Measurements from ENCODE around the gene KLRK1. TPM values are rescaled to one million over a fixed set of nuclear protein-coding genes. Genes with fewer than 3 reads are reported as not detected.
"Not testable (repeated sequence)": the region's sequence is repeated elsewhere in the genome, so short reads cannot be mapped to it uniquely, and the experiment has no call there.

Gene KLRK1
- total RNA-seq: 1.2 TPM
- long read RNA-seq: 0 reads

DNA sequence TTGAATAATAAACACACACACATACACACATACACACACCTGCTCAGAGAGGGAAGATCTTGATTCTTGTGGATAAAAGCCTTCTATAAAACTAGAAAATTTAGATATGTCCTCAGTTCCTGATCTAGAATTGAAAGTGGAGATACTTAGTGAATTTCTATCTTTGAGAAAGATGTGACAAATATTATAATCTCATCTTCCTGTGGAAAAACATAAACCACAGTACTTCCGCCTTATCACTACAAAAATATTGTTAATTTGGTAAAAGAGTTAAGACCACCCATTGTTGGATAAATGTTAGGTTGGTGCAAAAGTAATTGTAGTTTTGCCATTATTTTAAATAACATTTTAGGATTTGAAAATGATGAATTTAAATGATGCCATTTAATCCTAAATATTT lies at the start of gene KLRK1:
Gene KLRK1 (minus strand): TSS at position 138 of the 400 bp plus-strand sequence. CDS start 1,231 bp downstream, outside the sequence.
- intact Hi-C loops (cut with DNase I): no loop called here
- DNase-seq (ENCODE audit: missing footprints) (no peak), ATAC-seq (no peak)

DNA sequence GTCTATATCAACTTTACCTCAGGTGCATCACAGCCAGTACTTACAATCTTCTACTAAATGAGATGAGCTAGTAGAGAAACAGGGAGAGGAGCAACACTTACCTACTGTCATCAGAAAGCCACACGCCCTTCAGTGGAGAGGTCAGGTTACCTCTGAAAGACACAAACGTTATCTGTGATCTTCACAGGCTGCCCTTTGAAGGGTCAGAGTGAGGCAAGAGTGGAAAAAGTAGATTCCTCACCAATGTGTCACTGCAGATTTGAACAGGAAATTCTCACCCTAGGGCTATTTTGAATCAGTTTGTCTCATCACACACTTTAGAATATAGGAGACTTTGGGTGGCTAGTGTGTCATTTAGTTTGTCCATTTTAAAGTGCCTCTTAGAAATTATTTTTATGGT lies 47.8 kb upstream of the KLRK1 start:
- DNase-seq (ENCODE audit: missing footprints); ATAC-seq; intact Hi-C loops (cut with DNase I): not testable (repeated sequence)

DNA sequence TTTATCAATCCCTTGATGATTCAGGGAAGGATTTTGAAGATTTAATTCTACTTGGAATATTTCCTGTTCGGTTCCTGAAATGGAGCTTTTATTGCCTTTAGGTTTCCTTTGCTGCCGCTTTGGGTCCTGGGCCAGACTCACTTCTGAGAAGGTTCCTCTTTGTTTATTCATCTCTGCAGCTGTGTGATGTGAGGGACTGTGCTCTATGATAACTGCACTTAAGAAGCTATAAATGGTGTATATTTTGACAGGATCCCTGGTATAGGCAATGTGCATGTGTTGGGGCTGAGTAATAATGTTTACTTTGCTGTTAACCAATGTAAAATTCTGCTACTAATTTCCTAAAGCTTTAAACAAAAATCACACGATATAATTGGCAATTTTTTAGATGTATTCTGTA lies 46.0 kb upstream of the KLRK1 start, which contains the start of gene KLRC2:
Gene KLRC2 (minus strand): TSS at position 195 of the 400 bp plus-strand sequence. CDS start 24 bp downstream, at position 171.
- DNase-seq (ENCODE audit: missing footprints); ATAC-seq; intact Hi-C loops (cut with DNase I): not testable (repeated sequence)

GRCh38 chr12:10430623-10431022 lies 40.8 kb upstream of the KLRK1 start:
- ATAC-seq; intact Hi-C loops (cut with DNase I); DNase-seq (ENCODE audit: missing footprints): not testable (repeated sequence)

- ATAC-seq; intact Hi-C loops (cut with DNase I); DNase-seq (ENCODE audit: missing footprints): not testable (repeated sequence)
Observed at GRCh38 chr12:10425938-10426337, 36.1 kb upstream of the KLRK1 start.

DNA sequence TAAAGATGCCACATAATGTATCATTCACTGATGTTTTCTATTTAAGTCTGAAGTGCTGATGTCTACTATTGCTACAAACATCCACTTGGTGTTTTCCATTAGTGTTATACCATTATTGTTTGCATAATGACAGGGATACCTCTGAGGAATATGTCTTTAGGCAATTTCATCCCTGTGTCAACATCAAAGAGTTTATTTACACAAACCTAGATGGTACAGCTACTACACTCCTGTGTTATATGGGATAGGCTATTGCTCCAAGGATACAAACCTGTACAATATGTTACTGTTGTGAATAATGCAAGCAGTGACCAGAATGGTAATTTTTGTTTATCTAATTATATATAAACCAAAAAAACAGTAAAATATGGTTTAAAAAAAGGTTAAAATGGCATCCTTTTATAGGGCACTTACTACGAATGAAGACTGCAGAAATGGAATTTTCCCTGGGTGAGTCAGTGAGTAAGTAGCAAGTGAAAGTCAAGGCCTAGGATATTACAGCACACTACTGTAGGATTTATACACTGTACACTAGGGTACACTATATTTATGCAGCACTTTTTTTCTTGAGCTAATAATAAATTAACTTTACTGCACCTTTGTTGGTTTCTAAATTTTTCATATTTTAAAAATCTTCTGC lies 34.5 kb upstream of the KLRK1 start:
- intact Hi-C loops (cut with DNase I); ATAC-seq; DNase-seq (ENCODE audit: missing footprints): not testable (repeated sequence)

GRCh38 chr12:10422159-10422558 lies 32.3 kb upstream of the KLRK1 start:
- intact Hi-C loops (cut with DNase I); DNase-seq (ENCODE audit: missing footprints); ATAC-seq: not testable (repeated sequence)

GRCh38 chr12:10420334-10420733 lies 30.5 kb upstream of the KLRK1 start, which contains the start of gene KLRC3:
Gene KLRC3, minus strand, starts transcription at chr12:10420595. Its CDS starts 45 bp downstream, at chr12:10420550.
- intact Hi-C loops (cut with DNase I): not testable (repeated sequence)

GRCh38 chr12:10409392-10409791 lies 19.6 kb upstream of the KLRK1 start, which contains the start of gene KLRC4:
Gene KLRC4, minus strand, starts transcription at chr12:10409757. Its CDS starts 182 bp downstream, at chr12:10409575.
- no peak for DNase-seq (ENCODE audit: missing footprints)
- intact Hi-C loops (cut with DNase I): no loop called here
- ATAC-seq: no peak

More at GRCh38 chr12:10420334-10420733, 30.5 kb upstream of the KLRK1 start, which contains the start of gene KLRC3:
- DNase-seq (ENCODE audit: missing footprints); ATAC-seq: not testable (repeated sequence)

GRCh38 chr12:10408842-10409241 lies 19.0 kb upstream of the KLRK1 start:
- intact Hi-C loops (cut with DNase I): no loop called here
- DNase-seq (ENCODE audit: missing footprints) (no peak), ATAC-seq (no peak)

GRCh38 chr12:10406725-10407124 lies 16.9 kb upstream of the KLRK1 start:
- peak; percentile 28 for ATAC-seq
- intact Hi-C loops (cut with DNase I): no loop called here
- DNase-seq (ENCODE audit: missing footprints): no peak

GRCh38 chr12:10405294-10405693 lies 15.5 kb upstream of the KLRK1 start:
- DNase-seq (ENCODE audit: missing footprints): no peak
- intact Hi-C loops (cut with DNase I): no loop called here
- no peak for ATAC-seq

- no peak for ATAC-seq
- no peak for DNase-seq (ENCODE audit: missing footprints)
- intact Hi-C loops (cut with DNase I): no loop called here
Observed at GRCh38 chr12:10404798-10405197, 15.0 kb upstream of the KLRK1 start.

DNA sequence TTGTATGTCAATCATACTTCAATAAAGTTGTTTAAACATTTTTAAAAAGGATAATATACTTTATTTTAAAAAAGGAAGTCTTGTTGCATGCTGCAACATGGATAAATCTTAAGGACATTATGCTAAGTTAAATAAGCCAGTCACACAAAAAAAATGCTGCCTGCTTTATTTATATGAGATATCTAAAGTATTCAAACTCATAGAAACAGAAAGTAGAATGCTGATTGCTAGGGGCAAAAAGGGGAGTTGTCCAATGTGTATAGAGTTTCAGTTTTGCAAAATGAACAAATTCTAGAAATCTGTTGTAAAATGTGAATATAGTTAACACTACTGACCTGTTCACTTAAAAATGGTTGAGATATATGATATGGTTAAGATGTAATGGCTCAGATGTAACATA lies 11.0 kb upstream of the KLRK1 start:
- no peak for DNase-seq (ENCODE audit: missing footprints)
- intact Hi-C loops (cut with DNase I): no loop called here

GRCh38 chr12:10398168-10398567 lies 8.3 kb upstream of the KLRK1 start:
- no peak for DNase-seq (ENCODE audit: missing footprints)
- ATAC-seq: no peak
- intact Hi-C loops (cut with DNase I): no loop called here

More for the DNA sequence above, 11.0 kb upstream of the KLRK1 start:
- no peak for ATAC-seq

GRCh38 chr12:10397296-10397695 lies 7.5 kb upstream of the KLRK1 start:
- intact Hi-C loops (cut with DNase I): no loop called here
- DNase-seq (ENCODE audit: missing footprints) (no peak), ATAC-seq (no peak)

DNA sequence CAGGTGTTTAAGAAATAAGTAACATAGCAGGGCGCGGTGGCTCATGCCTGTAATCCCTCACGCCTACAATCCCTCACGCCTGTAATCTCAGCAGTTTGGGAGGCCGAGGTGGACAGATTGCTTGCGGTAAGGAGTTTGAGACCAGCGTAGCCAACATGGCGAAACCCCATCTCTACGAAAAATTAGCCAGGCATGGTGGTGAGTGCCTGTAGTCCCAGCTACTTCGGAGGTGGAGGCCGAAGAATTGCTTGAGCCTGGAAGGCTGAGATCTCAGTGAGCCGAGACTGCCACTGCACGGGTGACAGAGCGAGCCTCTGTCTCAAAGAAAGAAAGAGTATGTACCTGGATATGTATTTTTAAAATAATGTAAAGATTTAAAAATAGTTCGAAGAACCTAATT lies 6.3 kb upstream of the KLRK1 start:
- intact Hi-C loops (cut with DNase I); DNase-seq (ENCODE audit: missing footprints); ATAC-seq: not testable (repeated sequence)

DNA sequence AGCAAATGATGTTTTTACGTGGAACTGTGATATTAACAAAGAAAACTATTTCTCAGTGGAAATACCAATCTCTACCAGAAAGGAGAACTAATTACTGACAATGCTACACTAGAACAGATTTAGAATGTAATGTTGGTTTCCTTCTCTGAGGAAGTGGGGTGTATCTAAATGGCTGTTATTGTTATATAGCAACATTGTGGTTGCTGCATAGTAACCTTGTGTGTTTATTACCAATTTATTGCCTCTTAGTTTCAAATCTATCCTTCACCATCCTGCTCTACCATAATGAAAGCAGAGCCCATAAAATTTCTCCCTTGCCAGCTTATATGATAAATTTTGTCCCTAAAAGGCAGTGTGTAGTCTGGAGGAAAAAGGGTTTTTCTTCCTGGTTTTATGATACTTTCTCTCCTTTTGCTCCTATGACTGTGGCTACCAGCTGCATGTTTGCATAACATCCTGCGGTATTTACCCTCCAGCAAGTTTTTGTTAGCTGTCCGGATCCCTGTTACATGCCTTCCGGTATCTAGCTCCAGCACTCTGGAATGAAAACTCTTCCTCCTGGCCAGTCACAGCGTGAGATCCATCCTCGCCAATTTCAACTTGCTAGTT lies 5.7 kb upstream of the KLRK1 start:
- intact Hi-C loops (cut with DNase I): no loop called here
- no peak for DNase-seq (ENCODE audit: missing footprints)
- peak; percentile 86 for ATAC-seq

GRCh38 chr12:10394531-10395152 lies 4.8 kb upstream of the KLRK1 start:
- ATAC-seq; intact Hi-C loops (cut with DNase I); DNase-seq (ENCODE audit: missing footprints): not testable (repeated sequence)

Data from Right ventricle myocardium inferior (tissue), 1 donor.